ENCODE measurements around the gene TMEM267.
"Not testable (repeated sequence)": the region's sequence is repeated elsewhere in the genome, so short reads cannot be mapped to it uniquely, and the experiment has no call there.

TMEM267 gene

GRCh38 chr5:43483298-43484105, at the start of gene TMEM267:
Gene TMEM267, minus strand, starts transcription at chr5:43483865. Its CDS starts 29,896 bp downstream, at chr5:43453969.
- DNase-seq (ENCODE audit: low read depth, low spot score) = peak; percentile 98

GRCh38 chr5:43530648-43531047, 47.0 kb upstream of the TMEM267 start:
- DNase-seq (ENCODE audit: low read depth, low spot score) = no peak

GRCh38 chr5:43523662-43524072, 40.0 kb upstream of the TMEM267 start:
- DNase-seq (ENCODE audit: low read depth, low spot score) = no peak

GRCh38 chr5:43520615-43521014, 37.0 kb upstream of the TMEM267 start:
- no peak for DNase-seq (ENCODE audit: low read depth, low spot score)

GRCh38 chr5:43515678-43516048, 32.0 kb upstream of the TMEM267 start:
- no peak for DNase-seq (ENCODE audit: low read depth, low spot score)

DNA sequence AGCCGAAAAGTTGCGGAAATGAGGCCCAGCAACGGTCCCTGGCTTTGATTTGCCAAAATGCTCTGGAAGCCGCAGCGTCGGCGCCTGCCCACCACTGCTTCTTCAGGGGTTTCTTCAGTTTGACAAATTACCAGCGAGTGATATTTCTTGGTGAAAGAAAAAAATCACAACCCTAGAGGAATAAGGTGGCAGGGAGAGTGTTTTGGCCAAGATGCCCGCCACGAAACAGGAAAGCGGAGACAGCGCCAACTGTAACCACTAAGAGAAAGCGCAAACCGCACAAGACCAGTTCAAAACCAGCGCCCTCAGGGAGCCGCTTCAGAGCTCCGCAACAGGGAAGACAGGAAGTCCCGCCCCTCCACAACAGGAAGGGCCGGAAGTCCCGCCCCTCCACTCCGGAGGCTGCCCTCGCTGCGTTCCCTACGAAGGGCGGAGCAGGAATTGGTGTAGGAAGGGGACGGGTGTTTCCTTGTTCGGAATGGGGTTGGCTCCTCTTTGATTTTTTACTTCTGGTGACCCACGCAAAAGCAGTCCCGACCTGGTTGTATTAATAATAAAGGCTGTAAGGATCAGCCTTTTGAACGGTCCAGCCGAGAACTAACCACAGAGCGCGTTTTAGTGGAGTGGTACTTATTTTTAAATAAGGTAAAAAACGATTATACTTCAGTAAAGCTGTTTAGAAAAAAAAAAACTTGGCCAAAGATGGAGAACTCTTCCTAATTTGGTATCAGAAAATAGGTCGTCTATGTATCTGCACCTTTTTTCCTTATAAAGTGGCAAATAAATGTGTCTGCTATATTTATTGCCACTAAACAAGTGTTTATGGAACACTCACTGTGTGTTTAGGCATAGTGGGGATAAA, 31.4 kb upstream of the TMEM267 start, which contains the start of gene C5orf34:
Gene C5orf34 (minus strand): TSS at position 333 of the 862 bp plus-strand sequence. CDS start 5,809 bp downstream, outside the sequence.
- DNase-seq (ENCODE audit: low read depth, low spot score) = peak; percentile 98

GRCh38 chr5:43514471-43514815, 30.8 kb upstream of the TMEM267 start:
- peak; percentile 82 for DNase-seq (ENCODE audit: low read depth, low spot score)

DNA sequence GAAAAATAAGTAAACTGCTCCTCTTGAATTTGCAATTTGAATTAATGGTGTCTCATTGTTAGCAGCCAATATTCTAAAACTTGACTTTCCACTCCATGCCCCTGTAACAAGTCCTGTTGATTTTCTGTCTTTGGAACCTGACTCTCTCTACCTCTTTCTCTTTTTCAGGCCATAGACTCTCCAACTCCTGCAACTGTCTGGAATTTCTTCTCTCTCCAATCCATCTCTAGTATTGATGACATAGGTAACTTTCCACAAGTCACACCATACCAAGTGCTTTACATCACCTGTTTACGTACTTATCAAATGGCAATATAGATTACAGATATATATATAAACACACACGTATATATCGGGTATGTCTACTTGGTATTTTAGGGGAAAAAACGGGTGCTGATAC, 30.4 kb upstream of the TMEM267 start:
- peak; percentile 4 for DNase-seq (ENCODE audit: low read depth, low spot score)

GRCh38 chr5:43511062-43511461, 27.4 kb upstream of the TMEM267 start:
- DNase-seq (ENCODE audit: low read depth, low spot score) = not testable (repeated sequence)

DNA sequence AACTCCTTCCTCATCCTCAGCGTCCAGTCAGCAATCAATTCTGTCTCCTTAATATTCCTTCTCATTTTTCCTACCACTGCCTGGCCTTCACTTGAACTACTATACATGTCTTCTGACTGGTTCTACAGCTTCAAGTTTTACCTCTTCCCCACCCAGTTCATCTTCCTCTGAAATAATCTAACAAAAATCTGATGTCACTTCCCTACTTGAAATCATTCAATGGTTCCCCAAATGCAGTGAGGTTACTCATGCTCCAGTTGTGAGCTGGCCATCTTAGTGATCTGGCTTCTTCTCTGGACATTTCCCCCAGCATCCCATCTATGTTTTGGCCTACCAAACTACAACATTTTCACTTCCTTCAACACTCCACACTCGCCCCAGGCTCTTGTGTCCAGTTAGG, 14.9 kb upstream of the TMEM267 start:
- DNase-seq (ENCODE audit: low read depth, low spot score) = no peak

DNA sequence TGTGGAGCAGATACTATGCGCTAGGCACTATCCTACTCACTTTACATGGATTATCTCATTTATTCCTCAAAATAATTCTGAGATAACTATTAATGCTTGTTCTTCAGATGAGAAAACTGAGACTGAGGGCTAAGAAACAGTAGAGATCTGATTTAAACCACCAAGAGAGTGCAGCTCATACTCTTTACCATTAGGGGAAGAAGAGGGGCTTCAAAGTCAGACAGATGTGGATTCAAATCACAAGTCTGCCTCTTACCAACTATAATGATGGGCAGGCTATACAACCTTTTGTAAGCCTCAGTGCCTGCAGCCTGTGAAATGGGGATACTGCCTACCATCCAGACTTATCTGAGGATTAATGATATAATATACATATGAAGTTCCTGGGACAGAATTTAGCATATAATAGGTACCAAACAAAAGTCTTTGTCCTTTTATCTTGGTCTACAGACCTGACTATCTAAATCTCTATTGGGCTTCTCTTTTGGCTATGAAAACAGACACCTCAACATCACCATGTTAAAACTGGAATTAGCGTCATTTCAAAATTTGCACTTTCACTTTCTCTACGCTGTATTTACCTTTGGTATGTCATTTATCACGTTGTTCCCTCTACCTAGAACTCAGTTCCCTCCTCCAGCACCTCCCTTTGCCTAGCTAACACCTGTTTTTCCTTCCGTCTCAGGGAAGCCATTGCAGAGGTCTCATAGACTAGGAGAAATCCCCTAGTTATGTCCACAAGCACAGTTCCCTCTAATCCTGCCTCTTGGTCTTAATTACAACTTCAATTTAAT, 13.8 kb upstream of the TMEM267 start:
- DNase-seq (ENCODE audit: low read depth, low spot score) = no peak

DNA sequence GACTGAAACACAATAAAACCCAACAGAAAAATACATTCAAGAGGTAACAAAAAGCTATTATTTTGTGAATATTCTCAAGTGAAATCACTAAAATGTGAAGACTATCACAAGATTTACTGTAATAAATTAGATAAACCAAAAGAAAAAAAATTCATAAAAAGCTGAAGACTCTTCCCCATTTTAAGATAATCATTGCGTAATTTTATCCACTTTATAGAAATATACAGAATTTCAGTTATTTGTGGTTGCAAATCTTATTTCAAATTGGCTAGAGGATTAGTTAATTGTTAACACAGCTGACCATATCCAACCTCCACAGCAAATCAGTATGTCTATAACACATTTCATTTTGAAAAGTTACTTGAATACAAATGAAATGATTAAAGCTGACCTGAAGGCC, 7.7 kb upstream of the TMEM267 start:
- no peak for DNase-seq (ENCODE audit: low read depth, low spot score)

GRCh38 chr5:43486353-43486752, 2.7 kb upstream of the TMEM267 start:
- no peak for DNase-seq (ENCODE audit: low read depth, low spot score)

DNA sequence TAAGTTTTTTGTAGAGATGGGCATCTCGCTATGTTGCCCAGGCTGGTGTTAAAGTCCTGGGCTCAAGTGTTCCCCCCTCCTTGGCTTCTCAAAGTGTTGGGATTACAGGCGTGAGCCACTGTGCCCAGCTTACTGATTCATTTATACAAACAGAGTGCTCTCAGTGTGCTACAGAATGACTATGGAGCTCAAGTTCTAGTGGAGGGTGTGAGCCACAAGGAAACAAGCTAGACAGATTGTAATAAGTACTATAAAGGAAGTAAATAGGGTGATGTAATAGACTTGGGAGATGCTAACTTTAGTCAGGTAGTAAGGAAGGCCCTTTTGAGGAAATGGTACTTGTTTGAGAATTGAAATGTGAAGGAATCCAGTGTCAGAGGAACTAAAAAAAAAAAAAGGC, 1.7 kb upstream of the TMEM267 start:
- DNase-seq (ENCODE audit: low read depth, low spot score) = no peak

- DNase-seq (ENCODE audit: low read depth, low spot score) = peak; percentile 94
Observed at GRCh38 chr5:43484106-43484849, 613 bp upstream of the TMEM267 start.

DNA sequence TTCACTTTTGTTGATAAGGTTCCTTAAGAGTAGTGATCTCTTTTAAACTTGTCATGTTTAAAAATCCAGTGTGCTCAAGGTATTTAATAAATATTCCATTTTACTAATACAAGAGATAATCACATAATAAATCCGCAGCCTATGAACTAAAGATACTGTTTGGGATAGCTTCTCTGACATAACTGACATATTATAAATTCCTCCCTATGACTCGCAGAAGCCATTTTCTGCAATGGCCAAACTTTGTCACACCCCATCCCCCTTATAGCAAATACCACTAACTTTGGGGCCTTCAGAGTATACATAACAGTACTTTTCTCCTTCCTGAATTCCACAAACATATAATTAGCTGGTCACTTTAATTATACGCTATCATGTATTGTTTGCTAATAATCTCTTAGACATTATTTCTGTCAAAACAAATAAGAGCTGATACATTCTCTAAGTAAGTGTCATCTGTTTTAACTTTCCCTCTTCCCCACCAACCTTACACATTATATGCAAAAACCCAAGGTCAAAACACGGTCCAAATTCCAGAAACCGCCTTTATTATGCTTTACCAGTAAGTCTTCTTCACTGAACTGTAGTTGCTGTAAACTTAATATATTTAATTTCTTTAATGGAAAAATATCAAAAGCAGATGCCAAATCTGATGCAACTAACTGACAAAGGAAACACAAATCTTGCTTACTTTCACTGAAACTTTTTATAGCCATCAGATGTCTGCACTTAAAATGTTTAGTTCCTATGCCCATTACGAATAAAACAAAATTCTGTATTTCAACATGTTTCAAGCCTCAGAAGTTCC, 971 bp downstream of the TMEM267 start:
- peak; percentile 35 for DNase-seq (ENCODE audit: low read depth, low spot score)

DNA sequence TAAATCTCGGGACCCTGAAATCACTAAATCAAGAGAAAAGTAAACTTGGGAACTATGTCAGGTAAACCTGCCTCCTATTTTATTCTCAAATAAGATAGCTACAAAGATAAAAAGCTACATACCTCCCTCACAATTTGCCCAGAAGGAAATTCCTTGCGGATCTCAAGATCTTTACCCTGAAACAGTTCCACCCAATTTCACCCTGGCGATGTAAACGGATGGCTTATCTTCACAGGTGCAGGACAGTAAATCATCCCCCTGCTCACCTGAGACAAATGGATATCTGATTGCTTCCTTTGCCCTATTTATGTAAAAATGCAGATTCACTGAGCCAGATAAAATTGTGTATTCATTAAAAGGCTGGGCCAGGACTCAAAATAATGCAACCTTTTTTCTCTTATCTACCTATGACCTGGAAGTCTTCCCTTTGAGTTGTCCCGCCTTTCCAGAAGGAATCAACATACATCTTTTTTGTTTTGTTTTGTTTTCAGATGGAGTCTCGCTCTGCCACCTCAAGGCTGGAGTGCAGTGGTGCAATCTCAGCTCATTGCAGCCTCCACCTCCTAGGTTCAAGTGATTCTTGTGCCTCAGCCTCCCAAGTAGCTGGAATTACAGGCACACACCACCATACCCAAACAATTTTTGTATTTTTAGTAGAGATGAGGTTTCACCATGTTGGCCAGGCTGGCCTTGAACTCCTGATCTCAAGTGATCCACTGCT, 13.8 kb downstream of the TMEM267 start:
- DNase-seq (ENCODE audit: low read depth, low spot score) = no peak

DNA sequence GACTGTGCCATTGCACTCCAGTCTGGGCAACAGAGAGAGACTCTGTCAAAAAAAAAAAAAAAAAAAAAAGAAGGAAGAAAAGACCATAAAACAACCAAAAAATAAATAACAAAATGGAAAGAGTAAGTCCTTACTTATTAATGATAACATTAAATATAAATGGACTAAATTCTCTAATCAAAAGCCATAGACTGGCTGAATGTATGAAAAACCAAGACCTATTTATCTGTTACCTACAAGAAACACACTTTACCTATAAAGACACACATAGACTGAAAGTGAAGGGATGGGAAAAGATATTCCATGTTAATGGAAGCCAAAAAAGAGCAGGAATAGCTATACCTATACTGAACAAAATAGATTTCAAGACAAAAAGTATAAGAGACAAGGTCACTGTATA, 16.6 kb downstream of the TMEM267 start:
- DNase-seq (ENCODE audit: low read depth, low spot score) = no peak

DNA sequence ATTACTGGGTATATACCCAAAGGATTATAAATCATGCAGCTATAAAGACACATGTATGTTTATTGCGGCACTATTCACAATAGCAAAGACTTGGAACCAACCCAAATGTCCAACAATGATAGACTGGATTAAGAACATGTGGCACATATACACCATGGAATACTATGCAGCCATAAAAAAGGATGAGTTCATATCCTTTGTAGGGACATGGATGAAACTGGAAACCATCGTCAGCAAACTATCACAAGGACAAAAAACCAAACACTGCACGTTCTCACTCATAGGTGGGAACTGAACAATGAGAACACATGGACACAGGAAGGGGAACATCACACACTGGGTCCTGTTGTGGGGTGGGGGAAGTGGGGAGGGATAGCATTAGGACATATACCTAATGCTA, 18.2 kb downstream of the TMEM267 start:
- DNase-seq (ENCODE audit: low read depth, low spot score) = not testable (repeated sequence)

- no peak for DNase-seq (ENCODE audit: low read depth, low spot score)
Observed at GRCh38 chr5:43461066-43461465, 22.6 kb downstream of the TMEM267 start.

All from astrocyte of the hippocampus (primary cell).